ENCODE measurements around the gene MLX.

GRCh38 chr17:42559075-42559474 lies 7.8 kb upstream of the MLX start:
- TF ChIP-seq CTCF (IDR thresholded peaks at IDR 0.05; ENCODE audit: control extremely low read depth in 1 of 3, insufficient read depth in 1 of 3, low read depth in 1 of 3, low read length in 3 of 3), result no peak
- TF ChIP-seq ZNF274 (IDR thresholded peaks at IDR 0.05; ENCODE audit: borderline replicate concordance, extremely low read depth, low read length), result no peak
- TF ChIP-seq RBBP5 (IDR thresholded peaks at IDR 0.05; ENCODE audit: borderline replicate concordance, low read depth, low read length), result no peak
- TF ChIP-seq EZH2 (IDR thresholded peaks at IDR 0.05; ENCODE audit: low read depth, low read length, severe bottlenecking), result no peak
- TF ChIP-seq CEBPB (IDR thresholded peaks at IDR 0.05; ENCODE audit: low read depth, low read length), result no peak
- no peak for TF ChIP-seq TAF1 (IDR thresholded peaks at IDR 0.05; ENCODE audit: low read depth, low read length)
- TF ChIP-seq POLR2A (IDR thresholded peaks at IDR 0.05; ENCODE audit: control extremely low read depth in 1 of 2, low read depth in 2 of 2, low read length in 2 of 2), result no peak
- TF ChIP-seq MAX (IDR thresholded peaks at IDR 0.05), result no peak
- no peak for TF ChIP-seq SUZ12 (IDR thresholded peaks at IDR 0.05; ENCODE audit: low read length)
